NCI-H1417 treated with DMSO at 0.1 percent for 48 hours (cell line): ENCODE results near the gene IGLL1.
"Not testable (repeated sequence)": the region's sequence is repeated elsewhere in the genome, so short reads cannot be mapped to it uniquely, and the experiment has no call there.

Source experiments
- DNase-seq: peaks from one replicate; lab custom pipeline; 2025; lab: John Stamatoyannopoulos, UW

The IGLL1 gene

DNA sequence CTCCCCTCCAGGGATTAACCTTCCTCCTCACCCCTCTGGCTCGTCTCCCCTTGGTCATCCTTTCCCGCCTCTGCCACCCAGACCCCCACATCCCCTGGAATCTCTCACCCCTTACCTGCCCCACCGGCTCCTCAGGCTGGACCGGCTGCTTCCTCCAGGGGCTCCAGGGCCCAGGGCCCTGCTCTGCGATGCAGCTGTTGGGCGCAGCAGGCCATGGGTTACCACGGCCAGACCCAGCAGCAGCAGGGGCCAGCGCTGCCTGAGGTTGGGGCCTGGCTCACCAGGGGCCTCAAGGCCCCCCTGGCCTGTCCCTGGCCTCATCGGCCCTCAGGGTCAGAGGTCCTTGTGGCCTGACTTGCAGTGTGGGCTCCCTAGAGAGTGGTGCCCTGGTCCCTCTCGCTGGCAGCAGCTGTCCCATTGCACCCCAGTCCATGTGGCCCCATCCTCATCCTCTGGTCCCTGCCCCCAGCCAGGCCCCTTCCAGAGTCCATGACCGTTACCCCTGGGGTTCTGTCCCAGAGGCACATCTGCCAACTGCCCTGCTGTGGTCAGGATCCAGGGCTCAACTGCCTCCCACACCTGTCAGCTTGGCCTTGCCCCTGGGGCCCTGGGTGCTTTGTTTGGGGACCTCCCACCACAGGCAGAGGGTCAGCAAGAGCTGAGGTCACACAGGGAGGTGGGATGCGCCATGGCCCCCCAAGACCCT is at the start of gene IGLL1:
Gene IGLL1 (minus strand): TSS at position 421 of the 706 bp plus-strand sequence. CDS start 100 bp downstream, at position 321.
- no peak for DNase-seq

DNA sequence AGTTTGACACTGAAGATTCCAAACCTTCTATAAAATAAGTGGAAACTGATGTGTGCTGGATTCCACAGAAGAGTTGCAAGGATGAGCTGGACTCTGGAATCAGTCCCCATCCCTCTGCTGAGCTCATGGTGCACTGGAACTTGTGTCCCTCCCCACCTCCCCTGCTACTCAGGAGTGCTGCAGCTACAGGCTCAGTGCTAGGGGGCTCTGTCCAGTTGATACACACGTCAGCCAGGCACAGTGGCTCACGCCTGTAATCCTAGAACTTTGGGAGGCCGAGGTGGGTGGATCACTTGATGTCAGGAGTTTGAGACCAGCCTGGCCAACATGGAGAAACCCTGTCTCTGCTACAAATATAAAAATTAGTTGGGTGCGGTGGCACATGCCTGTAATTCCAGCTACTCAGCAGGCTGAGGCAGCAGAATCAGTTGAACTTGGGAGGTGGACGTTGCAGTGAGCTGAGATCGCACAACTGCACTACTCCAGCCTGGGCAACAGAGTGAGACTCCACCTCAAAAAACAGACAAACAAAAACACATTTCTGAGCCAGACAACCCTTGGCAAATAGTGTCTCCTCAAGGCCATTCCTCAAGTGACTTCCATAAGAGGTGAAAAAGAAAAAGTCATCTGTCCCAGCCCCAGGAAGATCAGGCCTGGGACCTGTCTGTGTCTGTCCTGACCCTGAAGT is 48.1 kb upstream of the IGLL1 start:
- DNase-seq: not testable (repeated sequence)

DNA sequence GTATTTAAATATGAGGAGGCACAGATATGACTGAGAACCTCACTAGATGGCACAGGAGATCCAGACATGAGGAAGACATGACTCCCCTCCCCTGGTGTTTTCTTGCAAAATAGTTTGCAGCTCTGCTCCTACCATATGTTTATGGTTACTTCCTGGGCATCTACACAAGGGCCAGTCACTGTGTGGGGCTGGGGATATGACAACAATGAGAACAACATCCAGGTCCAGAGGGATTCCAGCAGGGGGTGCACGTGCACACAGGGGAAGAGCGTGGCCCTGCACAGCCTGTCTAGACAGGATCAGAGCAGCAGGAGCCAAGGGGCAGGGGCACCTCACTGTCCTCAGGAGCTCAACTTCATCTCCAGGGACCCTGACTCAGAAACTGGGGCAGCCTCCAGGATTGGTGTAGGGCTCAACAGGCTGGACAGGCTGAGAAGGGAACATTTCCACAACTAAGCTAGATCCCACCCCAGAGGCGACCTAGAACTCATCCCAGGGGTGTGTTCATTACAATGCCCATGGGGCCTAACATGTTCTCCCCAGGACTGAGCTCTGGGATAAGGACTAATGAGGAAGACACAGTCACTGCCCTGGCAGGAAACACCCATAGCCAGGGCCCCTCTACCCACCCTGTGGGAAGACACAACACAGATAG is 47.4 kb upstream of the IGLL1 start:
- DNase-seq: not testable (repeated sequence)

DNA sequence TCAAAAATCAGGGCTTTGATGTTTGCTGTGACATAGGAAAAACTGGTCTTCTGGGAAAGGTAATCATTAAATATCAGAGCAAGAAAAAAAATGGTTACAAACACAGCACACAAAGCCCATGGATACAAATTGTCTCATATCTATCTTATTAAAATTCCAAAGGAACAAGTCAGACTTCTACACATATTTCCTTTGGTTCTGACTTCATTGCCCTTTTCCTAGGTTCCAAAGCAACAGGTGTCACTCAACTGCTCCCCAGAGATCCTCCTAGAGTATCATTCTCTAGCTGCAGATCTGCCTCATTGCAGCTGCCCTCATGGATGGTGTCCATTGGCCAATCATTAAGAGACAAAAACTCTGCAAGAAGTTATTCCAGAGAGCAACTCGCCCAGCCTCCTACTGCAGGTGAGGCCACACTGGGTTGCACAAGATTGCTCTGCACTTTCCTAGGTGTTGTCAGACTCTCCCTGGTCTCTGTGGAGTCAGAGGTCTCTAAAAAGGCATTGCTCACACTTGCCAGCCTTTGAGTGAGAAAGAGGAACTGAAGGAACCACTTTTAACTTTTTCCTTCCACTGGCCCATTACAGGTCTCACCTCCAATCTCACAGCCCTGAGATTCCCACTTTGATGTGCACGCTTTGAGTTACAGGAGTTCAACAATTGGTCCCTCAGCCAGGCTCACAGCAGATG is 46.3 kb upstream of the IGLL1 start:
- DNase-seq: no peak

DNA sequence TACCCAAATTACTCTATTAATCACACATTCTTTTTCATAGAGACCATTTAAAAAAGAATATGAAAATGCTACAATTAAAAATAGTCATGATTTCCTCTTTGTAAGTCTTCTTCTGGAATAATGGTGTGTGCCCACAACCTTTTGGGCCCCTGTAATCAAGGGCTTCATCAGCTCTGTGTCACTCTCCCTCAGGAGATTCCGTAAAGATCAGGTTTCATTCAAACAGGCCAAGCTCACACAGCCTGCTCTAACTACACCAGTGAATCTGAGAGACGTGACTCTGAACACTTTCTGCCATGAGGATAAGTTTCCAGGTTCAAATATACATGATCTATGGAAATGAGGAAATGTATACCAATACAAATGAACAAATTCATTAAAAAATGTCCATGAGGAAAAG is 42.5 kb upstream of the IGLL1 start:
- DNase-seq: no peak

DNA sequence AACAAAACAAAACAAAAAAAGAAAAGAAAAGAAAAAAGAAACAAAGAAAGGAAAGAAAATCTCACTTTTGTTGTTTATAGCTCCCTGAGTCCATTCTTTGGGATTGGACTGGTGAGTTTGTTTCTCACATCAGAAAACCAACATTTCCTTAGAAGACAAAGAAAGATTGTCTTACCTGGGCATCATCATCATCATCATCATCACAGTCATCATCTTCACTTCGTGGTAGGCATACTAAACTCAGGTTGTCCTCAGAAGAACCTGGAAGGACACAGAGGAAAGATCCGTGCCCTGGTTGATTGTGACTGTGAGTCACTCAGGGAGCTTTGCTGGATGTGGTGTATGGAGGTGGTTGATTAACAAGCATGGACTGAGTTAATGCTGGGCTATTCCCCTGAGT is 41.8 kb upstream of the IGLL1 start:
- DNase-seq: not testable (repeated sequence)

DNA sequence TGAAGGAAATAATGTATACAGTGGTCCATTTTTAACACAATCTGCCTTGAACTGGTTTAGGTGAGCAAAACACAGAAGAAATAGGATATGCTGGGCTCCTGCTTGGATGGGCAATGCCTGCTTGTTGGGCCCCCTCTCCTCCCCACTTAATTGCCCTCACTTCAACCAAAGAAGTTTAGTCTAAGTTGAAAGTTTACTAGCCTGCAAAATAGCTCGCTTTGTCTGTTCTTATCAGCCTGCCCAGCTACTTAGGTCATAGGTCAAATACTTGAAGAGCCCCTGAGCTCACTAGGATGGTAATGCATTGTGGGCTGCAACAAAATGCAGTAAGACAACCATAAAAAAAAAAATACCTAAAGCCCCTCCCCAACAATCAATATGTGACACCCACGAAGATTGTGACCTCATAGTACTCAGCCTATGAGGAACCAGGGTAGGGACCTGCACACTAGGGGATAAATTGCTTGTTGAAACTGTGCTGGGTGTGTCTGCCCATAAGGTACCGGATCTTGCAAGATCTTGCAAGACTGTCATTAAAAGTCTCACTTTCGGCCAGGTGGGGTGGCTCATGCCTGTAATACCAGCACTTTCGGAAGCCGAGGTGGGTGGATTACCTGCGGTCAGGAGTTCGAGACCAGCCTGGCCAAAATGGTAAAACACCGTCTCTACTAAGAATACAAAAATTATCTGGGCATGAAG is 41.1 kb upstream of the IGLL1 start:
- no peak for DNase-seq

DNA sequence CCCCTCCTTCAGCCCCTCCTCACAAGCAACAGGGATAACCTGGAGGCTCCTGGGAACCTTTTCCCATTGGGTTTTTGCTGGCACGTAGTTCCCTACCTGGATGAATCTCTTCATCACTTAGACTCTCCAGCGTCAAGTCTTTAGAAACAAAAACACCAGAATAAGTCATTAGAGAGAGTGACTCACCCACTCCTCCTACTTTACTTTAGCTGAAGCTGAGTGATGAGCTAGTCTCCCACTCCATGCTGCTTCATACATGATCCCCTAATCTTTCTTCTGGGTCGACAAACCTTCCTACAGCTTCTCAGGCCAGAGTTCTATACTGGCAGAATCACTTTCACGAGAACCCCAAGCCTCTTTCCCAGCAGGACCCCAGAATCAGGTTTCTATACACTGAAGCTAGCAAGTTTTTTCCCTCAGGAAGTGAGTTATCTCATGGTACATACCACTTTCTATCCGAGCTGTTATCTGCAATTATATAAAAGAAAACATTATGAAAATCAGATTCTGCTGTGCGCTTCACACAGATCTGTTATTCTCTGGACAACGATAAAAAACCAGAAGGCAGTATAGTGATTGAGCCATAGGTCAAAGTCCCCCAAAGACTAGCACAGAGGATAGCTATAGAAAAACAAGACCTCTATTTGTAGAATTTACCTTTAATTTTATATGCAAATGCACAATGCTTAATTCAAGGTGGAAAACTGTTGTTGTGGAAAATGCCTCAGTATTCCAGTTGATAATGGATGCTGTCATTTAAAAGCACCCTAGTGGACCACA is 33.3 kb upstream of the IGLL1 start:
- no peak for DNase-seq

DNA sequence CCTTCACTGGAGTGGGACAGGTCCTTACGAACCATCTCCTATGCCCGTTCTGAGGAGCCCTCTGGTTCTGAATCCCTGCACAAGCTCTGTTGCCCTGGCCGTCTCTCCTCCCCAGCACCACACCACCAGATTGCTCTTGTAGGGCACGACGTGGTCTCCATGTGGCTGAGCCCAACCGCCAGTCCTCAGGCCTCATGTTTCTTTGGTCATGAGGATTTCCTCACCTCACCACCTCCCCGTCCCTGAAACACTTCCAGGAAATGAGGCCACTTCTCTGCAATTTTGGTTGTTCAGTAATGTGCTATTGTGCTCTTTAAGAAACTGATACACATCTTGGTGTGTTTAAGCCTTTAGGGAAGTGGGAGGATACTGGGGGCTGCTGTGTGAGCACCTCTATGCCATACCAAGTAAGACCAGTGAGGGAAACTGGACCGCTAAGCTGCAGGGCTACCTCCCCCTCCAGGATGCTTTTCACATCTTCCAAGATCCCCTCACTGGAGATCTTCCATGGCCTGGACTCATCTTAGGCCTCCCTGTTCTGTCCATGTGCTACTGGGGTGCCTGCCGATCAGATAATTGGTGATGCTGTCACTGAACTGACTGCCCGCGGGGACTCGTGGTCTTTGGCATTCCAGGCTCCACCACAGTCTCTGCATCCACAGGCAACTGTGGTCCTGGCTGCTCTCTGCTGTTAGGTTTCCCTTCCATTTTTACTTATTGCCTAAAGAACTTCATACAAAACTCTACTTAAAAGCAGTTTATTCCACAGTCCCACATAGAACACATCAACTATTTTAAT is 30.1 kb upstream of the IGLL1 start:
- no peak for DNase-seq

DNA sequence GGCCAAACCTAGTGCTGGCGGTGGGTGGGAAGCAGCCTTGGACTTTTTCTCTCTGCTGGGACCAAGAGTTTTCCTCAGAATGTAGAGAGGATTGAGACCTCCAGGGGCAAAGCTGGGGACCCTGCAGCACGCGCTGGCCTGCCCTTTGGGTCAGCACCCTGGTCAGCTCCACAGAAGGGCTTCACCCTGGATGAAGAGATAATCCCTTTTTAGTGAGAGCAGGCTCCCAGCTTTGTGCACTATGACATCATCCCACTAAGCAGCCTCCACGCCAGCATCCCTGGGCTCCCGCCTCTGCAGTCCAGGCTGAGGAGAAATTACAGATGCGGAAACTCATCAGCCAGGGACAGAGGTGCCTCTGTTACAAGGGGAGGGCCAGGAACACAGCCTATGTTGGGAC is 28.5 kb upstream of the IGLL1 start:
- no peak for DNase-seq

DNA sequence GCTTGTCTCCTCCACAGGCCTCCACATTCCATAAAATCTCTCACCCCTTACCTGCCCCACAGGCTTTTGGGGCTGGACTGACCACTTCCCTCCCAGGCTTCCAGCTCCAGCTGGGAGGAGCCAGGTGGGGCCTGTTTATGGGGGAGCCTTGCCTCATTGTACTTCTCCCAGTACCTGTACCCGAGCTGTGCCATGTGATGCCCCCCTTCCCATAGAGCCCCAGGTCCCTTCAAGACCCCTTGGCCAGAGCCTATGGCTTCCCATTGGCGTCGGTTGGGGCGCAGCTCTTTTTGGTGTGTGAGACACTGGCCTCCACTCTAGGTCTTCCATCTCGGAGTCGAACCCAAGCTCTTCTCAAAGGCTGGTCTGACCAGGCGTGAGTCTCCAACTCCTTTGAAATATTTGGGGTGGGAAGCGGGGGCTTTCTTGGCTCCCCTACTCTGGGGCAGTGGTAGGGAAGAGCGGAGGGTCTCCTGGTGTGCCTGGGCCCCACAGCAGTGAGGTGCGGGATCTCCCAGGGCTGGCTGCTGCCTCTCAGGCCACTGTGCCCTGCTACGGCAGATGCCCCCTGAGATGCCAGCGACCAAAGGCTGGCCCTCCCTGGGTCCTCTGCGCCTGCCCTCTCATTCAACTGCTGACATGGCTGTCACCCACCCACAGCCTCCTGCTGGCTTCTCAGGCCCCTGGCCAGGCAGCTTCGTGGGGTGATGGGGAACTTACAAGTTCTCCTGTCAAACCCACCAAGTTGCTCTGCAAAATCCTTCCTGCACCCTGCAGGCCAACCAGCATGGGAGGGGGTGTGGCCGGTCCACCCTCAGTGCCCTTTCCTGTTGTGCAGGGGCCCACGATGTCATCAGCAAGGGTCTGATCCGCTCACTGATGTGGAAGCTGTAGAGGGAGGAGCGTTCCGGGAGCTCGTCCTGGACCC is 26.4 kb upstream of the IGLL1 start:
- DNase-seq: no peak

DNA sequence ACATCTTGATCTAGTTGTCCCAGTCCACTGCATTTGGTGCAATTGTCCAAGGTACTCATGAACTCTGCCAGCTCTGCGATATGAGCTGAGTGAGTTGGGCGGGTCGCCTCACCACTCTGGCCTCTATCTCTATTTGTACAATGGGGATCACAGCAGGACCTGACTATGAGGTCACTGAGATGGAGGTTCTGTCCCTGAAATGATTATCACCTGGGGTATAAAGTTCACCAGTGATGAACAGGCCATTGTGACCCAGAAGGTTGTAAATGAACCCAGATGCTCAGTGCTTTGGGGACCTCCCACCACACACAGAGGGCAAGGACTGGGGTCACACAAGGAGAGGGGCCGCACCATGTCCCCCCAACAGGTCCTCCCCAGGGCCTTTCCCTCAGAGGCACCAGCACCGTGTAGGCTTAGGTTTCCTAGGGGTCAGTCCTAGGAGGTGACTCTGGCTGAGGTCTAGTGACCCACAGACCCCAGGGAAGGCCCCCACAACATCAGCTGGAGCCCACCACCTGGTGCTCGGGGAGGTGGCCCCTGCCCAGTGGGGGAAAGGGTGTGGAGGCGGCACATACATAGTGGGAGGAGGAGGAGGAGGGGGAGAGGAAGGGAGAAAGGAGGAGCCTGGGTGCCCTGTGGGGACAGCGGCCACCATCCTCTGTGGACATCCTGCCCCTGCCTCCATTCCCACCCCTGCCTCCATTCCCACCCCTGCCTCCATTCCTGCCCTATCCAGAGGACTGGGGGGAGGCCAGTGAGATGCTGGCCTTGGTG is 25.0 kb upstream of the IGLL1 start:
- DNase-seq: no peak

DNA sequence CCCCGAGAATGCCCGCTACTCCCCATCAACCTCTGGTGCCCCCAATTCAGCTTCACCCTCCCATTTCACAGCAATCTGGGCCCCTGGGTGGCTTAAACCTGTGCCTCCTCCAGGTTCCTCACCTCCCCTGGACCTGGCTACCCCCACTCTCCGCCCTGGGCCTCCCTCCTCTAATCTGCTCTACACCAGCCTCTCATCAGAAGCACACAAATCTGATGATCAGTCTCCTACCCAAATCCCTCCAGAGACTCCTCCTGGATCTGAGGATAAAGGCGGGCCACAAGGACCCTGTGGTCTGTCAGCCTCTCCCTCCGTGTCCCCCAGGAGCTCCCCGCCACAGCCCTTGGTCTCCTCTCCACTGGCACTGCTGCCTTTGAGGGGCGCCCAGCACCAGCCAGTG is 23.2 kb upstream of the IGLL1 start:
- DNase-seq: no peak

DNA sequence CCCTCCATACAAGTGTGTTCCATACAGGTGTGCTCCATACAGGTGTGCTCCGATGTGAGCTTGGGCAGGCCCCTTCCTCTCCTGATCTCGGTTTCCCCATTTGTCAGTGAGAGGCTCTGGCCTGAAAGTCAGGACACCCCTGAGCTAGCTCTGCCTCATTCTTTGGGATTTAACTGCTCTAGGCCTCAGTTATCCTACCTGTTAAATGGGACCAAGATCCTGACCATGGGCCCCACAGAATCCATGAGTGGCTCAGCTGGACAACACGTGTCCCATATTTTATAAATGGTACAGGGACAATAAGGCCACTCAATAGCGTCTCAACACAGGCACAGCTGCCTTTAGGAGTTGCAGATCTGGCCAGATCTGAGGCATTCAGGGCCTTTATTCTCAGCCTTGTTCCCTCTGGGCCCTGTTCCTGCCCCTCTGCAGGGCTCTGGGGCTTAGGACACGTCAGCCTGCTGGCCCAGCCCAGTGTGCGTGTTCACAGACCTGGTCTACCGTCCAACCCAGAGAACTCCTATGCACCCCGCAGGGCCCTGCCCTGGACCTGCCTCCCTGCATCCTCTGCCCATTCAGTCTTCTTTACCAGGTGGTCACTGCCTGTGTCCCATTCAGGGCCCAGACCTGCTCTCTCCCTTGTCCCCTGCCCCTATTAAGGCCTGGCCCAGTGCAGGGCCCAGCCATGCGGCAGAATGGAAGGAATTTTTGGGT is 18.9 kb upstream of the IGLL1 start:
- no peak for DNase-seq

DNA sequence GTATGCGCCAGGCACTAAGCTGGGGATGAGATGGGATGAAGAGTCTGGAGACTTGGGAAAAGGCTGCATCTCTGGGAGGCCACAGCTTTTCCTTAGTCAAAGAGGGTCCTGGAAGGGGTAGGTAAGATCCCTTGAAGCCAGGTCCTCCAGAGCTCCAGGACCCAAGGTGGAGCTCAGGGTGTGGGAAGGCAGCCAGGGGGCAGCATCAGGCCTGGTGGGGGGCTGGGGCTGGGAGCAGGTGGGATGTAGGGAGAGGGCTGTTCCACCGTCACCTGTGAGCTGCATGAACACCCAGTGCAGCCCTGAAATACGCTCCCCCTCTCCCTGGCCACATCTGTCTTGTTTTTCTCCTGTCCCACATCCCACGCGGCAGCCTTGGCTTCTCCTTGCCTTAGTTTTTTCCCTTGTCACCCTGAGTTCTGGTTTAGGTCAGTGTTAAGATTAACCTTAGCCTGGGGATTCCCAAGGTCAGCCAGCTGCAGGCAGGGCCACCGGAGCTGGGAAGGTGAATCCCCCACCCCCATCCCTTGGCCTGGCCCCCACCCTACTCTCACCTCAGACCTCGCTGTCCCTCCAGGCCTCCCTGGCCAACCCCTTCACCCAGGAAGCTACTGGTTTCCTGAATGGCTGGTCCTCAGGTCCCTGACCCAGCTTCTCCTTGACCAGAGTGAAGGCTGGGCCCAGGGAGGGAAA is 17.6 kb upstream of the IGLL1 start:
- not testable (repeated sequence) for DNase-seq

DNA sequence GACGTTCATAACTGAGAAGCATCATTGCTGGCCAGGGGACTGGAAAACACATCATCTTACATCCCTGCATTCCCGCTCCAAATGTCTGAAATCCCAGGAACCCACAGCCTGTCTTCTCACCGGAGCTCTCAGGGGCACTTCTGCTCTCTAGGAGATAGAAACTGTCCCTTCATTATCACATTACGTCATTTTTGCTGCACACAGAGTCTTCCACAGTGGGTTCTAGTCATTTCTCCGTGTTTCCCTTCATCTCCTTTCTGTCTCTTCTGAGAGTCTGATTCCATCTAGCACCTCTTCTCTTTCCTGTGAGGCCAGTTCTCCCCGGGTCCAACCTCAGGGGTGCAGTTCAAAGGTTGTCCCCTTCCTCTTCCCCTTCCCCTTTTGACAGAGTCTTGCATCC is 15.8 kb upstream of the IGLL1 start:
- not testable (repeated sequence) for DNase-seq

DNA sequence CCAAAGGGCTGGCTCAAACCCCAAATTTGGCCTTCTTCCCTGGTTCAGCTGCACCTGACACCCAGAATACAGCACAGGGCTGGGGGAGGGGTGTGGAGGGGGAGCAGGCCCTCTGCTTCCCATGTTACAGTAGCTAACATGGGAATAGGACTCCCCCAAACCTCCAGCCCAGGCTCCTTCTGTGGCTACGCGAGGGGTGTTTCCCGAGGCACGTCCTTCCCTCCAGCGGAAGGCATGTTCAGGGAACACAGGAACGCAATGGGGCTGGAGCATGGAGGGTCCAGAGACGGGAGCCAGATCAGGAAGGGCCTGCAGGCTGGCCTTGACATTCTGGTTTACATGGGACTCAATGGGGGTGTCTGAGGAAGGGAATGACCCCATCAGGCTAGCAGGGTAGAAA is 11.8 kb upstream of the IGLL1 start:
- no peak for DNase-seq
